Ishikawa (cell line): ENCODE measurements around the gene PPOX.

Experiments used
- EGR1 ChIP-seq: IDR thresholded peaks from 2 replicates; pipeline ENCODE4 v1.6.1; 2012
- MAX ChIP-seq: IDR thresholded peaks from 2 replicates; pipeline ENCODE4 v1.6.1; 2012
- RAD21 ChIP-seq: IDR thresholded peaks from 2 replicates; pipeline ENCODE4 v1.6.1; 2012; ENCODE audit warnings: low read depth
- ZBTB7A ChIP-seq: IDR thresholded peaks from 2 replicates; pipeline ENCODE4 v1.6.1; 2012; ENCODE audit warnings: low read depth
- TF ChIP-seq, protein P1 (sequence below): IDR thresholded peaks from 2 replicates; pipeline ENCODE4 v1.6.1; 2012; ENCODE audit warnings: low read depth, mild to moderate bottlenecking

DNA sequence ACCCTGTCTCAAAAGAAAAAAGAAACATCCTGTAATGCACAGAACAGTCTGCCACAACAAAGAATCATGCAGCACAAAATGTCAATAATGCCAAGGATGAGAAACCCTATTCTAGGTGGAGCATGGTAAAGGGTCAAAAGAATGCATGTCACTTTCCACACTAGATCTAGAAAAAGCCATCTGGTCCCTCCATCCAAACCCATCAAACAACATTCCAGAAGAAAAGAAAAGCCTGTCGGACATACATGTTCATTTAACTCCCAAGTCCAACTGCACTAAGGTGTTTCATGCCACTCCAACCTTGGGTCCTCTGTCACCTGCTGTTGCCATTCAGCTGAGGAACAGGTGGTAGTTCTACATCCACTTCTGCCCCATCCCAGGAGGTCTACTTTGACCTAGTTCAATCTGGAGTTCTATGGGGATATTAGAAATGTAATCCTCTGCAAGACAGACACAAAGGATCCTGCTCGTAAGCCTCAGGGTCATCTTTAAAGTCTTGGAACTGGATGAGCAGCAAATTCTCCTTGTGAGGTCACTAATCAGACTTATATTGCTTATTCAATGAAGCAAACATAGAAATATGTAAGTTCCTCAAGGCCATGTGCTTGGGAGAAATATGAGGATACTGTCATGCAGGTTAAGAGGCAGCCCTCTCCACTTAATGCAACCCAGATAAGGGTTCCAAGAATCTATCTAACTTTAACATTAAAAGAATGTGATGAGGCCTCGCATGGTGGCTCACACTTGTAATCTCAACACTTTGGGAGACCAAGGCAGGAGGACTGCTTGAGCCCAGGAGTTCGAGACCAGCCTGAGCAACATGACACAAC, 37.4 kb upstream of the PPOX start:
- TF ChIP-seq ZBTB7A: no peak
- TF ChIP-seq MAX: no peak
- TF ChIP-seq EGR1: no peak
- no peak for TF ChIP-seq RAD21
- TF ChIP-seq, protein P1, sequence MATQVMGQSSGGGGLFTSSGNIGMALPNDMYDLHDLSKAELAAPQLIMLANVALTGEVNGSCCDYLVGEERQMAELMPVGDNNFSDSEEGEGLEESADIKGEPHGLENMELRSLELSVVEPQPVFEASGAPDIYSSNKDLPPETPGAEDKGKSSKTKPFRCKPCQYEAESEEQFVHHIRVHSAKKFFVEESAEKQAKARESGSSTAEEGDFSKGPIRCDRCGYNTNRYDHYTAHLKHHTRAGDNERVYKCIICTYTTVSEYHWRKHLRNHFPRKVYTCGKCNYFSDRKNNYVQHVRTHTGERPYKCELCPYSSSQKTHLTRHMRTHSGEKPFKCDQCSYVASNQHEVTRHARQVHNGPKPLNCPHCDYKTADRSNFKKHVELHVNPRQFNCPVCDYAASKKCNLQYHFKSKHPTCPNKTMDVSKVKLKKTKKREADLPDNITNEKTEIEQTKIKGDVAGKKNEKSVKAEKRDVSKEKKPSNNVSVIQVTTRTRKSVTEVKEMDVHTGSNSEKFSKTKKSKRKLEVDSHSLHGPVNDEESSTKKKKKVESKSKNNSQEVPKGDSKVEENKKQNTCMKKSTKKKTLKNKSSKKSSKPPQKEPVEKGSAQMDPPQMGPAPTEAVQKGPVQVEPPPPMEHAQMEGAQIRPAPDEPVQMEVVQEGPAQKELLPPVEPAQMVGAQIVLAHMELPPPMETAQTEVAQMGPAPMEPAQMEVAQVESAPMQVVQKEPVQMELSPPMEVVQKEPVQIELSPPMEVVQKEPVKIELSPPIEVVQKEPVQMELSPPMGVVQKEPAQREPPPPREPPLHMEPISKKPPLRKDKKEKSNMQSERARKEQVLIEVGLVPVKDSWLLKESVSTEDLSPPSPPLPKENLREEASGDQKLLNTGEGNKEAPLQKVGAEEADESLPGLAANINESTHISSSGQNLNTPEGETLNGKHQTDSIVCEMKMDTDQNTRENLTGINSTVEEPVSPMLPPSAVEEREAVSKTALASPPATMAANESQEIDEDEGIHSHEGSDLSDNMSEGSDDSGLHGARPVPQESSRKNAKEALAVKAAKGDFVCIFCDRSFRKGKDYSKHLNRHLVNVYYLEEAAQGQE: no peak
